Stimulated activated effector memory CD8-positive, alpha-beta T cell treated with anti-CD3 and anti-CD28 coated beads, Interleukin-12 subunit alpha, Interleukin-12 subunit beta, amount 100 ng/mL, for 72 hours (primary cell): ENCODE results near the gene NKD1.

ENCODE experiments used
- ATAC-seq: fragments of 150-1000 bp; cut with Tn5 transposase; 2 replicates; pipeline ENCODE4 v1.10.0; 2021
- DNase-seq, 2 donors: peaks; one replicate each; pipeline ENCODE4 v3.0.0; 2021 to 2022; ENCODE audit warnings: low spot score in 2 of 2
- H3K27ac Mint-ChIP-seq: one replicate; pipeline ENCODE4 v1.8.0; 2022; ENCODE audit warnings: mild to moderate bottlenecking, mixed read lengths
- H3K36me3 Mint-ChIP-seq: one replicate; pipeline ENCODE4 v1.8.0; 2022; ENCODE audit warnings: mild to moderate bottlenecking, mixed read lengths
- H3K4me1 Mint-ChIP-seq: one replicate; pipeline ENCODE4 v1.8.0; 2022; ENCODE audit warnings: mixed read lengths
- H3K4me3 Mint-ChIP-seq: one replicate; pipeline ENCODE4 v1.8.0; 2022; ENCODE audit warnings: mild to moderate bottlenecking, mixed read lengths
- H3K9me3 Mint-ChIP-seq: one replicate; pipeline ENCODE4 v1.8.0; 2022; ENCODE audit warnings: mixed read lengths

Gene NKD1

DNA sequence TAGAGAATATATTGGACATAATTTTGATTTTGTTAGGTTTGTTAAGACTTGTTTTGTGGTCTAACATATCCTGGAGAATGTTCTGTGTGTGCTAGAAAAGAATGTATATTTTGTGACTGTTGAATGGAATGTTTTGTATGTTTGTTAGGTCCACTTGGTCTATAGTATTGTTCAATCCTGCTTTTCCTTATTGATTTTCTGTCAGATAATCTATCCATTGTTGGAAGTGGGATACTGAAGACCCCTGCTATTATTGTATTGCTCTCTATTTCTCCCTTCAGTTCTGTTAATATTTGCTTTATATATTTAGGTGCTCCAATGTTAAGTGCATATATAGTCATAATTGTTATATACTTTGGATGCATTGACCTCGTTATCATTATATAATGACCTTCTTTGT is 33.0 kb upstream of the NKD1 start:
- Mint-ChIP-seq H3K4me1 (no peaks in the 10 kb centered on the region), H3K27ac (no peak overlapping the region), H3K36me3 (no peaks in the 10 kb centered on the region), H3K4me3 (no peak overlapping the region), H3K9me3 (peaks cover 12% of the 10 kb centered on the region)
- no peak for DNase-seq
- no peak for ATAC-seq

DNA sequence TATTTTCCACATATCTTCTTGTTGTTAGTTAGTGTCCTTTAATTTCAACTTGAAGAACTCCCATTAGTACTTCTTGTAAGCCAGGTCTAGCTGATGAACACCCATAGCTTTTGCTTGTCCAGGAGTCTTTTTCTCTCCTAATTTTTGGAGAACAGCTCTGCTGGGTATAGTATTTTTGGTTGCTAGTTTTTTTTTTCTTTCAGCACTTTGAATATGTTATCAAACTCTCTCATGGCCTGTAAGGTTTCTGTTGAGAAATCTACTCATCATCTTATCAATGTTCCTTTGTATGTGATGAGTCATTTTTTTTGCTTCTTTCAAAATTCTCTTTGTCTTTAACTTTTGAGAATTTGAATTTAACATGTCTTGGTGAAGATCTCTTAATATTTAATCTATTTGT is 31.8 kb upstream of the NKD1 start:
- H3K9me3 Mint-ChIP-seq: peaks cover 12% of the 10 kb centered on the region
- H3K36me3 Mint-ChIP-seq: no peaks in the 10 kb centered on the region
- ATAC-seq (no peak), DNase-seq (no peak)
- H3K4me3 Mint-ChIP-seq: no peak overlapping the region
- H3K27ac Mint-ChIP-seq: no peak overlapping the region
- no peaks in the 10 kb centered on the region for H3K4me1 Mint-ChIP-seq

DNA sequence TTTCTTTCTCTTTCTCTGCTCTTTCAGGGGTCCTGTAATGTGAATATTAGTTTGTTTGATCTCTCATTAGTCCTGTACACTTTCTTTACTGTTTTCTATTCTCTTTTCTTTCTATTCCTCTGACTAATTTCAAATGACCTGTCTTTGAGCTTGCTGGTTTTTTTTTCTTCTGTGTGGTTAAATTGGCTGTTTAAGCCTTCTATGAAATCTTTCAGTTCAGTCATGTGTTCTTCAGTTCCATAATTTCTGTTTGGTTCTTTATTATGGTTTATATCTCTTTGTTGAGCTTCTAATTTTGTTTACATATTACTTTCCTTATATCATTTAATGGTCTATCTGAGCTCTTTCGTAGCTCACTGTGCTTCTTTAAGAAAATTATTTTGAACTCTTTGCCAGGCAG is 31.3 kb upstream of the NKD1 start:
- H3K27ac Mint-ChIP-seq: no peak overlapping the region
- H3K4me3 Mint-ChIP-seq: no peak overlapping the region
- H3K9me3 Mint-ChIP-seq: peaks cover 12% of the 10 kb centered on the region
- DNase-seq: no peak
- ATAC-seq: no peak
- H3K4me1 Mint-ChIP-seq: no peaks in the 10 kb centered on the region
- no peaks in the 10 kb centered on the region for H3K36me3 Mint-ChIP-seq

DNA sequence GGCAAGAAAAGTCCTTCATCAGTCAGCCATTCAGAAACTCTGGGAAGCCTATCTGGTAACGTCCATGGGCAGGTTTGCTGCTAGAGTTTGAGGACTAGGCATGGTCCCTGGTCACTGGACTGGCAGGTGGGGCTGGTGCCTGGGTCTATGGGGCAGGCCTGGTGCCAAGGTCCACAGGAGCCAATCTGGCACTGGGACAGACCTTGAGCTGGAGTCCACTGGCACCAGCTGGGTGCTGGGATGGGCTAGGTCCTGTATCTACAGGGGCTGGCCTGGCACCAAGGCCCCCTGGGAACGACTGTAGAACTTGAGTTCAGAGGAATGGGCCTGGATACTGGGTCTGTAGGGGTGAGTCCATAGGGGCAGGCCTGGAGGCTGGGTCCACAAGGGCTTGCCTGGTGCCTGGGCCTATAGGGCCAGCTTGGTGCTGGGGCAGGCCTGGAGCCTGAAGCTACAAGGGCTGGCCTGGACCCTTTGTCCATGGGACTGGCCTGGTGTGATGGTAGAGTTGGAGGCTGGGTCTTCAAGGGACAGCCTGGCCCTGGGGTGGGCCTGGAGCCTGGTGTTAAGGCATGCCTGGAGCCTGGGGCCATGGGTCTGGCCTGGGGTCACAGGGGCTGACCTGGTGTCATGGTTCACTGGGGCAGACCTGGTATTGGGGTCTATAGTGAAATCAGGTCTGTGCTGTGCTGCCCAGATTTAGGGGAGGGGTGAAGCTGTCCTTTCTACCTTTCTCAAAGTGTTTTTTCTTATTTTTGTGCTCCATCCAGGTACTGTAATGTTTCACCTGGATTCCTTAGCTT is 30.5 kb upstream of the NKD1 start:
- H3K4me1 Mint-ChIP-seq: no peaks in the 10 kb centered on the region

GRCh38 chr16:50519001-50519400 is 29.2 kb upstream of the NKD1 start:
- ATAC-seq: no peak
- H3K27ac Mint-ChIP-seq: no peak overlapping the region

More for the DNA sequence above, 30.5 kb upstream of the NKD1 start:
- no peak for DNase-seq
- Mint-ChIP-seq H3K9me3 (peaks cover 12% of the 10 kb centered on the region), H3K27ac (no peak overlapping the region), H3K36me3 (no peaks in the 10 kb centered on the region), H3K4me3 (no peak overlapping the region)
- ATAC-seq: no peak

GRCh38 chr16:50519602-50520001 is 28.6 kb upstream of the NKD1 start:
- Mint-ChIP-seq H3K36me3 (no peaks in the 10 kb centered on the region), H3K4me1 (no peaks in the 10 kb centered on the region), H3K9me3 (peaks cover 12% of the 10 kb centered on the region), H3K27ac (no peak overlapping the region), H3K4me3 (no peak overlapping the region)
- DNase-seq: no peak
- ATAC-seq: no peak

More at GRCh38 chr16:50519001-50519400, 29.2 kb upstream of the NKD1 start:
- no peak overlapping the region for H3K4me3 Mint-ChIP-seq
- no peak for DNase-seq
- H3K36me3 Mint-ChIP-seq: no peaks in the 10 kb centered on the region
- H3K9me3 Mint-ChIP-seq: peaks cover 12% of the 10 kb centered on the region
- H3K4me1 Mint-ChIP-seq: no peaks in the 10 kb centered on the region

- Mint-ChIP-seq H3K4me3 (no peak overlapping the region), H3K27ac (no peak overlapping the region)
Observed at GRCh38 chr16:50520451-50521245, 27.5 kb upstream of the NKD1 start.

GRCh38 chr16:50521246-50521900 is 26.8 kb upstream of the NKD1 start:
- Mint-ChIP-seq H3K36me3 (no peaks in the 10 kb centered on the region), H3K27ac (no peak overlapping the region)

More at GRCh38 chr16:50520451-50521245, 27.5 kb upstream of the NKD1 start:
- DNase-seq: no peak
- no peak for ATAC-seq
- Mint-ChIP-seq H3K9me3 (peaks cover 12% of the 10 kb centered on the region), H3K36me3 (no peaks in the 10 kb centered on the region), H3K4me1 (no peaks in the 10 kb centered on the region)

GRCh38 chr16:50522324-50522723 is 25.9 kb upstream of the NKD1 start:
- no peak for DNase-seq
- H3K27ac Mint-ChIP-seq: no peak overlapping the region
- H3K9me3 Mint-ChIP-seq: no peaks in the 10 kb centered on the region
- H3K4me3 Mint-ChIP-seq: no peak overlapping the region
- no peaks in the 10 kb centered on the region for H3K36me3 Mint-ChIP-seq
- H3K4me1 Mint-ChIP-seq: no peaks in the 10 kb centered on the region
- ATAC-seq: no peak

More at GRCh38 chr16:50521246-50521900, 26.8 kb upstream of the NKD1 start:
- no peak overlapping the region for H3K4me3 Mint-ChIP-seq
- no peaks in the 10 kb centered on the region for H3K4me1 Mint-ChIP-seq
- peaks cover 7% of the 10 kb centered on the region for H3K9me3 Mint-ChIP-seq
- ATAC-seq: no peak
- no peak for DNase-seq

GRCh38 chr16:50523710-50524109 is 24.5 kb upstream of the NKD1 start:
- peaks cover 4% of the 10 kb centered on the region for H3K9me3 Mint-ChIP-seq
- no peak for DNase-seq
- no peaks in the 10 kb centered on the region for H3K4me1 Mint-ChIP-seq
- no peak overlapping the region for H3K4me3 Mint-ChIP-seq
- H3K27ac Mint-ChIP-seq: no peak overlapping the region
- H3K36me3 Mint-ChIP-seq: no peaks in the 10 kb centered on the region
- ATAC-seq: no peak

DNA sequence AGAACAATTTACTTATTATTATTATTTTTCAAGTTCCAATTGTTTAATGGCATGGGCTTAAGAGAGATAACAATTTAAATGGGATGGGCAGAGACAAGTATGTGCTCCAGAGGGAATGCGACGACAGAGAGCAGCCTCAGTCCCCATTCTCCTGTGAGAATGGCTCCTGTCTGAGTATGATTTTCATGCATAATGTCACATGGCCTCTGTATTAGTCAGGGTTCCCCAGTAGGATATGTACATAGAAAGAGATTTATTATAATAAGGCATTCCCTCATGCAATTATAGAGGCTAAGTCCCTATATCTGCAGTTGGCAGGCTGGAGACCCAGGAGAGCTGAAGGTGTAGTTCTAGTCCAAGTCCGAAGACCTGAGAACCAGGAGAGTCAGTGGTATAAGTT is 22.9 kb upstream of the NKD1 start:
- Mint-ChIP-seq H3K9me3 (peaks cover 4% of the 10 kb centered on the region), H3K4me3 (no peak overlapping the region), H3K27ac (no peak overlapping the region), H3K36me3 (no peaks in the 10 kb centered on the region), H3K4me1 (no peaks in the 10 kb centered on the region)
- ATAC-seq: no peak
- no peak for DNase-seq

DNA sequence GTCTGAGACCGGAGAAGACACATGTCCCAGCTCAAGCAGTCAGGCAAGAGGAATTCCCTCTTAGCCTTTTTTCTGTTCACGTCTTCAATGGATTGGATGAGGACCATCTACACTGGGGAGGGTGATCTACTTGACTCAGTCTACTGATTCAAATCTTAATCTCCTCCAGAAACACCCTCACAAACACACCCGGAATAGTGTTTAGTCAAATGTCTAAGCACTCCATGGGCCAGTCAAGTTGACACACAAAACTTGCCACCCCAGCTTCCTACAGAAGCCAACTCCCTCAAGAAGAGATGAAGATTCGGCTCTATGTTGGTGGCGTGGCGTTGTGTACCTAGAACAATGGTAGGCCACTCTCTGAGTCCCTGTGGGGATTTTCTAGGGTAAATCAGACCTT is 22.5 kb upstream of the NKD1 start:
- DNase-seq: no peak
- Mint-ChIP-seq H3K36me3 (no peaks in the 10 kb centered on the region), H3K4me3 (no peak overlapping the region)

GRCh38 chr16:50526249-50526648 is 21.9 kb upstream of the NKD1 start:
- Mint-ChIP-seq H3K4me1 (no peaks in the 10 kb centered on the region), H3K36me3 (no peaks in the 10 kb centered on the region), H3K27ac (no peak overlapping the region), H3K9me3 (peaks cover 4% of the 10 kb centered on the region), H3K4me3 (no peak overlapping the region)
- DNase-seq (no peak), ATAC-seq (no peak)

More for the DNA sequence above, 22.5 kb upstream of the NKD1 start:
- peaks cover 4% of the 10 kb centered on the region for H3K9me3 Mint-ChIP-seq
- H3K27ac Mint-ChIP-seq: no peak overlapping the region
- H3K4me1 Mint-ChIP-seq: no peaks in the 10 kb centered on the region
- no peak for ATAC-seq

- no peak for ATAC-seq
- Mint-ChIP-seq H3K36me3 (no peaks in the 10 kb centered on the region), H3K4me3 (no peak overlapping the region), H3K4me1 (no peaks in the 10 kb centered on the region), H3K27ac (no peak overlapping the region), H3K9me3 (peaks cover 4% of the 10 kb centered on the region)
- DNase-seq: no peak
Observed at GRCh38 chr16:50526796-50527195, 21.4 kb upstream of the NKD1 start.

- ATAC-seq (no peak), DNase-seq (no peak)
- H3K27ac Mint-ChIP-seq: no peak overlapping the region
- no peak overlapping the region for H3K4me3 Mint-ChIP-seq
- H3K36me3 Mint-ChIP-seq: no peaks in the 10 kb centered on the region
- peaks cover 4% of the 10 kb centered on the region for H3K9me3 Mint-ChIP-seq
- no peaks in the 10 kb centered on the region for H3K4me1 Mint-ChIP-seq
Observed at GRCh38 chr16:50528820-50529219, 19.4 kb upstream of the NKD1 start.
